Left colon (tissue), 2 donors: Measurements from ENCODE around the gene AZU1. TPM values are rescaled to one million over a fixed set of nuclear protein-coding genes. Genes with fewer than 3 reads are reported as not detected.

Experiments used
- ATAC-seq: fragments of 200-7000 bp; cut with Tn5 transposase; one replicate; pipeline ENCODE4 v1.9.1; 2020; ENCODE audit warnings: mild to moderate bottlenecking, moderate library complexity
- DNase-seq, 2 donors: peaks; one replicate each; pipeline ENCODE4 v3.0.0-alpha.2; 2020
- intact Hi-C, 2 donors: fragments of 100-400 bp; cut with DNase I in 1 of 2; cut with micrococcal nuclease in 1 of 2; formaldehyde crosslinking; loops; one replicate each; pipeline versions ENCODE4 v1.11.2 to v1.14.0; 2022; cut with DNase I, micrococcal nuclease
- total RNA-seq, 2 donors: library from RNA; stranded (reverse); fragmentation: NEBNext Ultra II Directional; extraction: Animal tissue kit (Norgen Biotek cat#: 25700); gene quantifications; one replicate each; pipeline ENCODE4 v1.2.1, GENCODE V29; 2021
- donor health status: DM: no; HTN: no; CAD: no.
- donor health status: DM: yes; HTN: yes; CAD: no.

Gene AZU1
- total RNA-seq, 2 donors from 2014 or later, result not detected

- intact Hi-C loops, result no loop called here
These were observed 21.8 kb upstream of the AZU1 start for GRCh38 chr19:805600-806550.

GRCh38 chr19:806815-807421 lies 20.7 kb upstream of the AZU1 start:
- ATAC-seq (no peak), DNase-seq (peak in 1 of 2 donors; percentile 14)
- intact Hi-C loops, result no loop called here

More at GRCh38 chr19:805600-806550, 21.8 kb upstream of the AZU1 start:
- ATAC-seq, result no peak
- DNase-seq, result no peak

GRCh38 chr19:807627-808422 lies 19.8 kb upstream of the AZU1 start:
- ATAC-seq (no peak), DNase-seq (peak in 1 of 2 donors; percentile 17)
- intact Hi-C loops, result no loop called here

- no peak for DNase-seq
- intact Hi-C loops, result no loop called here
- ATAC-seq, result no peak
These were observed 19.2 kb upstream of the AZU1 start for GRCh38 chr19:808423-808775.

GRCh38 chr19:810077-810855 lies 17.4 kb upstream of the AZU1 start:
- ATAC-seq, result no peak

GRCh38 chr19:810883-811489 lies 16.7 kb upstream of the AZU1 start:
- intact Hi-C loops, result no loop called here
- peak; percentile 5 for ATAC-seq
- DNase-seq, result no peak

More at GRCh38 chr19:810077-810855, 17.4 kb upstream of the AZU1 start:
- intact Hi-C loops, result no loop called here
- DNase-seq, result no peak

- no peak for DNase-seq
- intact Hi-C loops, result no loop called here
- ATAC-seq, result no peak
These were observed 16.1 kb upstream of the AZU1 start for GRCh38 chr19:811506-812048.

GRCh38 chr19:812049-812746 lies 15.4 kb upstream of the AZU1 start:
- intact Hi-C loops, result no loop called here
- no peak for DNase-seq
- no peak for ATAC-seq

- no peak for ATAC-seq
- intact Hi-C loops, result no loop called here
- DNase-seq, result no peak
These were observed 14.9 kb upstream of the AZU1 start for GRCh38 chr19:812747-813218.

GRCh38 chr19:813219-814151 lies 14.2 kb upstream of the AZU1 start:
- ATAC-seq (peak; percentile 10), DNase-seq (no peak)
- intact Hi-C loops, result no loop called here

- no peak for DNase-seq
- intact Hi-C loops, result no loop called here
- ATAC-seq, result peak; percentile 11
These were observed 13.2 kb upstream of the AZU1 start for GRCh38 chr19:814152-815078.

- intact Hi-C loops, result no loop called here
- DNase-seq, result no peak
- peak; percentile 5 for ATAC-seq
These were observed 12.4 kb upstream of the AZU1 start for GRCh38 chr19:815079-815774.

GRCh38 chr19:815775-816499 lies 11.7 kb upstream of the AZU1 start:
- no peak for DNase-seq
- intact Hi-C loops, result no loop called here
- no peak for ATAC-seq

- no peak for ATAC-seq
- intact Hi-C loops, result no loop called here
- DNase-seq, result no peak
These were observed 11.2 kb upstream of the AZU1 start for GRCh38 chr19:816500-816857.
